HG02970 (cell line): ENCODE data around the gene CSHL1.
"Not testable (repeated sequence)": the region's sequence is repeated elsewhere in the genome, so short reads cannot be mapped to it uniquely, and the experiment has no call there.

ENCODE experiments used
- ATAC-seq: cut with Tn5 transposase; IDR thresholded peaks from one replicate; pipeline ENCODE4 v1.9.1; 2021; ENCODE audit warnings: mild to moderate bottlenecking, moderate library complexity, moderate number of reproducible peaks; ENCODE audit not compliant: unreplicated experiment, low FRiP score

Gene CSHL1

DNA sequence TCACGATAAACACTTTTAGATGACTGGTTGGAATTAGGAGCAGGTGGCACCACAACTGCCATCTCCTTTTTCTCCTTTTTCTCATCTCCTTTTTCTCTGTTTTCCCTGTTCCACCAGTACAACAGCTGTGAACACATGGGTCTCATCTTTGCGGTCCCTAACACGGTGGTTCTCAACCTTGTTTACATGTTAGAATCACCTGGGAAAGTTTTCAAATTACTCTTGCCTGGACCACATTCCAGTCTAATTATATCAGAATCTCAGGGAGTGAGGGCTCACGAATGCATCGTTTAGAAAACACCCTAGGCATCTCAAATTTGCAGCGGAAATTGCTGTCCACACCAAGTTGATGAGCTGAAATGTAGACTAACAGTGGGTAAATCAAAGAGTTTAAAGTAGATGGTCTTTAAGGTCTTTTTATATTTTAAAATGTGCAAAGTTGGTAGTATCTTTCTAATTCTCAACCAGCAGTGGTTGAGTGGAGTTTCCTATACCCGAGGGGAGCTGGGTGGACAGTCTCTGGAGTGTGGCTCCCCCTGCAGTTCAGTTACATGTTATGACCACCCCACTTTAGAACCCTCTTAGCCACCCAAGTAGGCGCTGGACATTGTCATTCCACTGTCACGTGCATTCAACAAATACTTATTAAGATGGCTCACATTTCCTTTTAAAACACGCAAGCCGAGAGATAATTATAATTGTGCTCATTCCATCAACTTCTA is 18.6 kb downstream of the CSHL1 start:
- ATAC-seq, result not testable (repeated sequence)

- not testable (repeated sequence) for ATAC-seq
Observed at GRCh38 chr17:63889026-63889848, 21.8 kb downstream of the CSHL1 start.

- not testable (repeated sequence) for ATAC-seq
Observed at GRCh38 chr17:63885119-63885518, 25.9 kb downstream of the CSHL1 start.

- not testable (repeated sequence) for ATAC-seq
Observed at GRCh38 chr17:63882626-63883126, 28.4 kb downstream of the CSHL1 start.

DNA sequence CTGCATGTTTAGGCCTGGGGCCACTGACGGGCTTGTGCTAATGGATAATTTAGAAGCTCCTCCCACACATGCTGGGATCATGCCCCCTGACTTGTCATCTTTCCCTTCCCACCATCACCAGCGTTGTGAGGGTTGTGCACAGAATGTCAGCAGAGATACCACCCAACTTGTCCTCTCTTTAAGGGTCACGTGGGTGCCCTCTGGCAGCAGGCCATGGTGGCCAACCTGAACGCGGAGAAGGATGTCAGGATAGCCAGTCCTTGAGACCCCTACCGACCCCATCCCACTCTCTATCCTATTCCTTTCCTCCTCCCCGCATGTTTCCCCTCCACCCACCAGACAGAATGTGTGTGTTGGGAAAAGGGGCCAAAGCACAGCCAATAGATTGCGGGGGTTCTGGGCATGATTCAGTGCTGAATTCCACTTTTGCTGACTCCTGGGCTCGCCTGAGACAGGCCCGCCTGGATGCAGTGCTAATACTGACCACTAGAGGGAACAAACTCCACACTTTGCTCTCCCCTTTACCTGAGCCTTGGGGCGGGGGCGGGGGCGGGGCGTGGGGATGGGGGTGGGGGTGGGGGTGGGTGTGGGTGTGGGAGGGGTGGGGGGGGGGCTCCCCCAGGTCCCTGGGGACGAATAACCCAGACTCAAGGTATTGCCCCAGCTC is 29.0 kb downstream of the CSHL1 start, which contains the start of gene GH2:
Gene GH2, minus strand, starts transcription at position 10 of the 667 bp plus-strand sequence. CDS start 143 bp downstream, outside the sequence.
- ATAC-seq, result no peak

- not testable (repeated sequence) for ATAC-seq
Observed at GRCh38 chr17:63881337-63881736, 29.7 kb downstream of the CSHL1 start.

- no peak for ATAC-seq
Observed at GRCh38 chr17:63880706-63881105, 30.4 kb downstream of the CSHL1 start.

DNA sequence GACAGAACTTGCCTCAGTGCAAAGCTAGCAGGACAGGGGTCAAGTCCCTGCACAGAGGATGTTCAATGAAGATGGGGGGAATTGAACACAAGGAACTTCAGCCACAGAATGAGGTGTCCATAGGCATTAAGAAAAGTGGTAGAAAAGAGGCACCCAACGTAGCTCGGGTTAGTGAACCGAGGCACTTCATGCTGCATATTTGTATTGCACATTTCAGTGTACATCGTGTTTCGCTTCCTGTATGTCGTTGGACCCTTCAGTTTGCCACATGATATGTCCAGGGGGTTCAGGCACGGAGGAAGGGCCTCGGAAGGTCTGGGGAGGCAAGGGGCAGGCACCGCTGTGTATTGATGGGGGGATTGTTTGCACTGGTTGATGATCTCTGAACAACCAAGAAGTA is 32.6 kb downstream of the CSHL1 start:
- ATAC-seq, result not testable (repeated sequence)

- ATAC-seq, result not testable (repeated sequence)
Observed at GRCh38 chr17:63874693-63875092, 36.4 kb downstream of the CSHL1 start.

- not testable (repeated sequence) for ATAC-seq
Observed at GRCh38 chr17:63874061-63874626, 36.9 kb downstream of the CSHL1 start.

- not testable (repeated sequence) for ATAC-seq
Observed at GRCh38 chr17:63873577-63873976, 37.5 kb downstream of the CSHL1 start, which contains the start of gene CSH2. TSS of gene CSH2 (minus strand) at chr17:63873677. CDS start at chr17:63873614, 63 bp downstream.

DNA sequence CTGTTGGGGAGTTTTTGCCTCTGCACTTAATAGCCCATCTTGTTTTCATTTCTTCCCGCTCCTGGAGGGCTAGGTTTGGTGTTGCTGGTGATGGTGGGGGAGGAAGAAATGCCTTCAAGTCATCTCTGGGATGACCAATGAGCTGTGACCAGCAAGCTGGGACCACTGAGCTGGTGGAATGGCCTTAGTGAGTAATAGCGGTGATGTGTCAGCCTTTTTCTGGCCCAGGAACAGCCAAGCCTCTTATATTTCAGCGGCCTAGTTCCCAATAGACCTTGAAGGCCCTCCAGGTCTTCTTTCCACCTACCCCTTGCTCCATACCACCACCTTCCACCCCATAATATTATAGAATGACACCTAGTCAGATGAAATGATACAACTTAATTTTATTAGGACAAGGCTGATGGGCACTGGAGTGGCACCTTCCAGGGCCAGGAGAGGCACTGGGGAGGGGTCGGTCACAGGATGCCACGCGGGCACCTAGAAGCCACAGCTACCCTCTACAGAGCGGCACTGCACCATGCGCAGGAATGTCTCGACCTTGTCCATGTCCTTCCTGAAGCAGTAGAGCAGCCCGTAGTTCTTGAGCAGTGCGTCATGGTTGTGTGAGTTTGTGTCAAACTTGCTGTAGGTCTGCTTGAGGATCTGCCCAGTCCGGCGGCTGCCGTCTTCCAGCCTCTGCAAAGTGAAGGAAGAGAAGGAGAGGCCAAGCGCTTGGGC is 39.3 kb downstream of the CSHL1 start:
- ATAC-seq, result not testable (repeated sequence)

- ATAC-seq, result not testable (repeated sequence)
Observed at GRCh38 chr17:63870292-63870665, 40.8 kb downstream of the CSHL1 start.

DNA sequence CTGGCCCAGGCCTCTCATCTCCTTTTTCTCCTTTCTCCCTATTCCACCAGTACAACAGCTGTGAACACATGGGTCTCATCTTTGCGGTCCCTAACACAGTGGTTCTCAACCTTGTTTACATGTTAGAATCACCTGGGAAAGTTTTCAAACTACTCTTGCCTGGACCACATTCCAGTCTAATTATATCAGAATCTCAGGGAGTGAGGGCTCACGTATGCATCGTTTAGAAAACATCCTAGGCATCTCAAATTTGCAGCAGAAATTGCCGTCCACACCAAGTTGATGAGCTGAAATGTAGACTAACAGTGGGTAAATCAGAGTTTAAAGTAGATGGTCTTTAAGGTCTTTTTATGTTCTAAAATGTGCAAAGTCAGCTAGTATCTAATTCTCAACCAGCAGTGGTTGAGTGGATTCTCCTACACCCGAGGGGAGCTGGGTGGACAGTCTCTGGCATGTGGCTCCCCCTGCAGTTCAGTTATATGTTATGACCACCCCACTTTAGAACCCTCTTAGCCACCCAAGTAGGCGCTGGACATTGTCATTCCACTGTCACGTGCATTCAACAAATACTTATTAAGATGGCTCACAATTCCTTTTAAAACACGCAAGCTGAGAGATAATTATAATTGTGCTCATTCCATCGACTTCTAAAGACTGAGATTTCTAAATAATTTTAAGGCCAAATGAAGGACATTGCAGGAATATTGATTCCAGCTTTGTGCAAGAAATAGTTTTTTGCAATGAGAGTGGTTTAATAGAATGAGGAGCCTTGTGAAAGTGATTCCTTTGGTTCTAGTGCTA is 41.4 kb downstream of the CSHL1 start:
- not testable (repeated sequence) for ATAC-seq

DNA sequence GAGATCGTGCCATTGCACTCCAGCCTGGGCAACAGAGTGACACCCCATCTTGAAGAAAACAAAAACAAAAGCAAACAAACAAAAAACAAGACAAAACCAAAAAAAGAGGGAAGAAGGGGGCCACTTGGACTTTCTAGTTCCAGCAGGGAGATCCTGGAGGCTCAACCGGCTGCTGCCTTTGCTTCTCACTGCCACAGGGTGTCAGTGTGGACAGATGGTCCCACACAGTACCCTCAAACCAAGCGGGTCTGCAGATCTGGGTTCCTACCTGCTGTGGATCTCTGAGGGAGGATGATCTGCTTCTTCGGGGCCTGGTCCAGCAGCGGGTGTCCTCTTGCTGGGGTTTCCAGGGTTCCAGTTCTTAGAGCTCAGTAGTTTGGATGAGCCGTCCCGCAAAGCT is 44.4 kb downstream of the CSHL1 start:
- not testable (repeated sequence) for ATAC-seq
